T-helper 17 cell (primary cell): ENCODE data around the gene GRIK4. TPM values are rescaled to one million over a fixed set of nuclear protein-coding genes. Genes with fewer than 3 reads are reported as not detected.
"Not testable (repeated sequence)": the region's sequence is repeated elsewhere in the genome, so short reads cannot be mapped to it uniquely, and the experiment has no call there.

Source experiments
- ATAC-seq: fragments of 150-1000 bp; cut with Tn5 transposase; 2 replicates; pipeline ENCODE4 v1.10.0; 2021; ENCODE audit warnings: mild to moderate bottlenecking, moderate library complexity
- DNase-seq, 3 donors: peaks; one replicate each; pipeline versions ENCODE4 v3.0.0 to v3.0.0-alpha.2; 2020 to 2021
- H3K9me3 ChIP-seq: one replicate; pipeline ENCODE4 v1.7.0; 2013; ENCODE audit warnings: low read length, mild to moderate bottlenecking; ENCODE audit not compliant: control insufficient read depth, poor library complexity, severe bottlenecking
- H3K27ac Mint-ChIP-seq: one replicate; pipeline ENCODE4 v1.8.0; 2022; ENCODE audit warnings: mild to moderate bottlenecking, moderate library complexity, mixed read lengths
- H3K27me3 Mint-ChIP-seq: one replicate; pipeline ENCODE4 v1.8.0; 2022; ENCODE audit warnings: mixed read lengths
- H3K36me3 Mint-ChIP-seq: one replicate; pipeline ENCODE4 v1.8.0; 2022; ENCODE audit warnings: low read depth, mixed read lengths
- H3K4me1 Mint-ChIP-seq: one replicate; pipeline ENCODE4 v1.8.0; 2022; ENCODE audit warnings: mild to moderate bottlenecking, mixed read lengths
- H3K4me3 Mint-ChIP-seq: one replicate; pipeline ENCODE4 v1.8.0; 2022; ENCODE audit warnings: mild to moderate bottlenecking, moderate library complexity, mixed read lengths
- total RNA-seq, 4 donors: library from RNA in 2 of 4; stranded (reverse) in 2 of 4; gene quantifications; one replicate each; pipeline ENCODE4 v1.2.3 and lab custom pipeline; 2022 to 2026

The GRIK4 gene
- total RNA-seq, 2 donors from 2014 or later, result 0.05 to 0.10 TPM

DNA sequence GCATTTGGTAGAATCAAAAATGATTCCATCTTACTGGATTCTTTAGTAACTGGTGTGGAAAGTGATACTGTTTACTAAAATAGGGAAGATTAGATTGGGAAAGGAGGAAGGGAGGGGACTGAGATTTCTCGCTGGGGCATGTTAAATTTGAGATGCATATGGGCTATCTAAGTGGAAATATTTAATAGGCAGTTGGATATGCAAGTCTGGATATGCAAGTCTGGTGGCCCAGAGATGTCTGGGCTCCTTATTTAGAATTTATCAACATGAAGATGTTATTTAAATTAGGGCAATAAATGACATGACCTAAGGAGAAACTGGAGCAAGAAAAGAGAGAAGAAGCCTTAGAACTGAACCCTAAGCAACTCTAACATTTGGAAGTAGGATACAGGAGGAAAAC, 495.4 kb downstream of the GRIK4 start:
- H3K27me3 Mint-ChIP-seq, result peaks cover 31% of the 10 kb centered on the region
- no peaks in the 10 kb centered on the region for H3K9me3 ChIP-seq
- H3K4me1 Mint-ChIP-seq, result peaks cover 2% of the 10 kb centered on the region
- H3K27ac Mint-ChIP-seq, result no peak overlapping the region
- DNase-seq (no peak), ATAC-seq (no peak)
- H3K4me3 Mint-ChIP-seq, result no peak overlapping the region
- no peaks in the 10 kb centered on the region for H3K36me3 Mint-ChIP-seq

DNA sequence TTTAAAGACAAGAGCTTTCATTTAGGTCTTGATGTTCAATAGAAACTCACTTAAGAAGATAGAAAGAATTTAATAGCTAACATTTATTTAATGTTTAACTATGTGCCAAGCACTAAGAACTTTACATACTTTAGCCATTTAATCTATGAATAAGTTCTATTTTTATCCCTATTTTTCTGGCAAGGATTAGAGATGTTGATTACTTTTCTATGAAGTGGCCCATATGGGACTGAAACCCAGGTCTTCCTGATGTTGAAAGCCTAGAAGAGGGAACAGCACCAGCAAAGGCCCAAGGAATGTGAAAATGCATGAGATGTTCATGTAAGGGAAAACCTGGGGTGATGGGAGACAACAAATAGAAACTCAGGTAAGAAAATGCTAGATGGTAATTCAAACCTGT, 497.0 kb downstream of the GRIK4 start:
- Mint-ChIP-seq H3K4me3 (no peak overlapping the region), H3K36me3 (no peaks in the 10 kb centered on the region), H3K27ac (no peak overlapping the region), H3K27me3 (peaks cover 20% of the 10 kb centered on the region), H3K4me1 (no peaks in the 10 kb centered on the region)
- ATAC-seq (no peak), DNase-seq (no peak)
- H3K9me3 ChIP-seq, result no peaks in the 10 kb centered on the region

- DNase-seq (no peak), ATAC-seq (no peak)
- Mint-ChIP-seq H3K4me3 (no peak overlapping the region), H3K4me1 (no peaks in the 10 kb centered on the region), H3K36me3 (no peaks in the 10 kb centered on the region), H3K27me3 (peaks cover 6% of the 10 kb centered on the region), H3K27ac (no peak overlapping the region)
- H3K9me3 ChIP-seq, result no peaks in the 10 kb centered on the region
These were observed 500.5 kb downstream of the GRIK4 start for GRCh38 chr11:121012091-121012490.

- H3K36me3 Mint-ChIP-seq, result no peaks in the 10 kb centered on the region
- ATAC-seq, result no peak
- peaks cover 10% of the 10 kb centered on the region for H3K4me1 Mint-ChIP-seq
These were observed 507.2 kb downstream of the GRIK4 start for GRCh38 chr11:121018746-121019145.

DNA sequence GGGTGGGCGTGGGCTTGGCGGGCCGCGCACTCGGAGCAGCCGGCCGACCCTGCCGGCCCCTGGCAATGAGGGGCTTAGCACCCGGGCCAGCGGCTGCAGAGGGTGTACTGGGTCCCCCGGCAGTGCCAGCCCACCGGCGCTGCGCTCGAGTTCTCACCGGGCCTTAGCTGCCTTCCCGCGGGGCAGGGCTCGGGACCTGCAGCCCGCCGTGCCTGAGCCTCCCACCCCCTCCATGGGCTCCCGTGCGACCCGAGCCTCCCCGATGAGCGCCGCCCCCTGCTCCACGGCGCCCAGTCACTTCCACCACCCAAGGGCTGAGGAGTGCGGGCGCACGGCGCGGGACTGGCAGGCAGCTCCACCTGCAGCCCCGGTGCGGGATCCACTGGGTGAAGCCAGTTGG, 510.2 kb downstream of the GRIK4 start:
- H3K36me3 Mint-ChIP-seq, H3K27ac Mint-ChIP-seq, H3K4me3 Mint-ChIP-seq, DNase-seq, H3K9me3 ChIP-seq, ATAC-seq: not testable (repeated sequence)
- peaks cover 24% of the 10 kb centered on the region for H3K27me3 Mint-ChIP-seq
- H3K4me1 Mint-ChIP-seq, result peaks cover 28% of the 10 kb centered on the region

More at GRCh38 chr11:121018746-121019145, 507.2 kb downstream of the GRIK4 start:
- no peak overlapping the region for H3K4me3 Mint-ChIP-seq
- no peak for DNase-seq
- peaks cover 24% of the 10 kb centered on the region for H3K27me3 Mint-ChIP-seq
- H3K9me3 ChIP-seq, result no peaks in the 10 kb centered on the region
- H3K27ac Mint-ChIP-seq, result no peak overlapping the region

DNA sequence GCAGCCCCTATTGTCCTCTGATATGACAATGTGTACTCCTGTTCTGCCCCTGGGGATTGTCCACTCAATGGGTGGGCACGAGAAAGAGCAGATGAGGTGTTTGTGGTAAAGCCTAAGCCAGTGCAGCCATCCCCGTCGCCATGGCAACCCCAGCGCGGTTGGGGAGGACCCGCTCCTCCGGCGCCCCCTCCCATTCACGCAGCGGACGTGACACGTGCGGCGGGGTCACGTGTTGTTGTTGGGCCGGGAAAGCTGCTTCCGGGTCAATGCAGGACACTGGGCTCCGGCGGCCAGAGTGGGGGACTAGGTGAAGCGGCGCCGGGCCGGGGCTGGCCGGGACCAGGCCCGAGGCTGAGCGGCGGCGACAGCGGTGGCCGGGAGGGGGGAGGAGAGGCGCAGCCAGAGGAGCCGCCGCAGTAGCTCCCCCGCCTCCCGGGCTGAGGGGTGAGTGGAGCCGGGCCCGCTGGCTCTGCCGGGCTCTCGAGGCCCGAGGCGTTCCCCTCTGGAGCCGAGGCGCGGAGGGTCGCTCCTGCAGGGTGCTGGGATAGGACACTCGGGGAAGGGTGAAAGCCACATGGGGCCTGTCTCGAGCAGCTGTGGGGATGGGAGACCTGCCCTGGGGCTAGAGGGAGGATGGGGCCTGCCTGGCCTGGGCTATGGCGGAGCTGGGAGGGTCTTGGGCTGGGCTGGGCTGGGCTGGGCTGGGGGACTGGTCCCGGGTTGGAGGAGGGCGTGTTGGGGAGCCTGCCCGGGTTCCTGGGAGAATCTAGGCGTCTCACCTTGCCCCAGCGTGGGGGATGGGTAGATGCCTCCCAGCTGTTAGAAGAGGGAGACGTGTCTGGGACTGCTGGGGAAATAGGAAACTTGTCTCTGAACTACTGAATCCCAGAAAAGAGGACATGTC, 512.6 kb downstream of the GRIK4 start, which contains the start of gene TBCEL:
TSS of gene TBCEL (plus strand) at position 255 of the 904 bp plus-strand sequence. CDS start 21,589 bp downstream, outside the sequence.
- peak within 1 kb of the TSS; percentile 92 for H3K4me3 Mint-ChIP-seq
- ATAC-seq (peak; percentile 88), DNase-seq (peak; percentile 54 to 72 (median 57))
- no peaks in the 10 kb centered on the region for H3K36me3 Mint-ChIP-seq
- H3K9me3 ChIP-seq, result no peaks in the 10 kb centered on the region
- peak within 1 kb of the TSS; percentile 91 for H3K27ac Mint-ChIP-seq
- peaks cover 19% of the 10 kb centered on the region for H3K27me3 Mint-ChIP-seq
- H3K4me1 Mint-ChIP-seq, result peaks cover 38% of the 10 kb centered on the region

- peaks cover 43% of the 10 kb centered on the region for H3K4me1 Mint-ChIP-seq
- DNase-seq, result no peak
These were observed 513.4 kb downstream of the GRIK4 start for GRCh38 chr11:121024989-121025388.

GRCh38 chr11:121029153-121029552, 517.6 kb downstream of the GRIK4 start:
- Mint-ChIP-seq H3K4me3 (no peak overlapping the region), H3K27me3 (no peaks in the 10 kb centered on the region), H3K27ac (no peak overlapping the region), H3K4me1 (peaks cover 37% of the 10 kb centered on the region), H3K36me3 (peaks cover 2% of the 10 kb centered on the region)
- DNase-seq (no peak), ATAC-seq (no peak)
- no peaks in the 10 kb centered on the region for H3K9me3 ChIP-seq

More at GRCh38 chr11:121024989-121025388, 513.4 kb downstream of the GRIK4 start:
- no peaks in the 10 kb centered on the region for H3K9me3 ChIP-seq
- peak; percentile 25 for ATAC-seq
- Mint-ChIP-seq H3K4me3 (peak overlapping the region; percentile 92), H3K27ac (peak overlapping the region; percentile 91), H3K27me3 (peaks cover 19% of the 10 kb centered on the region), H3K36me3 (peaks cover 1% of the 10 kb centered on the region)

- Mint-ChIP-seq H3K4me1 (peaks cover 29% of the 10 kb centered on the region), H3K27ac (no peak overlapping the region), H3K4me3 (no peak overlapping the region), H3K27me3 (no peaks in the 10 kb centered on the region), H3K36me3 (peaks cover 2% of the 10 kb centered on the region)
- no peak for ATAC-seq
- no peaks in the 10 kb centered on the region for H3K9me3 ChIP-seq
- no peak for DNase-seq
These were observed 518.4 kb downstream of the GRIK4 start for GRCh38 chr11:121029813-121030445.

DNA sequence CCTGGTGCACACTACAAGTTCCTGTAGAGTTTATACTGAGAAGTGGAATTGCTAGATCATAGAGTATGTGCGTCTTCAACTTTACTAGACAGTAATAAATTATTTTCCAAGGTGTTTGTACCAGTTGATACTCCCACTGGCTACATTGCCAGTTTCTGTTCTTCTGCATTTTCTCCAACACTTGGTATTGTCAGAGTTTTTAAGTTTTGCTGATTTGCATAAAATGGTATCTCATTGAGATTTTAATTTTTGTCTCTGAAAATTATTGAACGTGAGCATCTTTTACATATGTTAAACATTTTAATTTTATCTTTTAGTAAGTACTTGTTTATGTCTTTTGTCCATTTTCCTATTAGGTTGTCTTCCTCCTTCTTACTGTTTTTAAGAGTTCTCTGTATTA, 519.6 kb downstream of the GRIK4 start:
- ATAC-seq (no peak), DNase-seq (no peak)
- Mint-ChIP-seq H3K4me1 (peaks cover 26% of the 10 kb centered on the region), H3K36me3 (peaks cover 2% of the 10 kb centered on the region), H3K27me3 (no peaks in the 10 kb centered on the region), H3K4me3 (no peak overlapping the region), H3K27ac (no peak overlapping the region)
- H3K9me3 ChIP-seq, result no peaks in the 10 kb centered on the region

- H3K27ac Mint-ChIP-seq, H3K4me3 Mint-ChIP-seq, H3K9me3 ChIP-seq: not testable (repeated sequence)
These were observed 520.1 kb downstream of the GRIK4 start for GRCh38 chr11:121031648-121032047.

DNA sequence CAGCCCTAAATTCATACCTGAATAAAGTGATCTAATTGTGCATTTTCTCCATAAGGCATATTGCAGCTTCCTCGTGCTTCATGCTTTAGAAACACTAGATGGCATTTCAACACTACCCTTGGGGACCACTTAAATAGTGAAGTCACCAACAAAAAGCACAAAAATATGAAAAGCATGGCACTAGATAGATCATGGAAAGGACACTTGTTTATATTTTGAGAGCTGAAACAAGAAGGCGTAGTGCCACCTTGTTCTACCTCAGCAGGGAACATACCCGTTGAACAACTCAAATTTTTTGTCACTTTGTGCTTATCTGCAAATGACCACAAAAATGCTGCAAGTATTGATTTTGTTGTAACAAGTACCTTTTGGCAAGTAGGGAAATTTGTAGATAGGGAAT, 521.0 kb downstream of the GRIK4 start:
- H3K9me3 ChIP-seq, result no peaks in the 10 kb centered on the region
- no peak overlapping the region for H3K4me3 Mint-ChIP-seq
- no peak for DNase-seq
- peaks cover 2% of the 10 kb centered on the region for H3K36me3 Mint-ChIP-seq
- no peak overlapping the region for H3K27ac Mint-ChIP-seq
- no peaks in the 10 kb centered on the region for H3K27me3 Mint-ChIP-seq
- no peak for ATAC-seq
- peaks cover 30% of the 10 kb centered on the region for H3K4me1 Mint-ChIP-seq

More at GRCh38 chr11:121031648-121032047, 520.1 kb downstream of the GRIK4 start:
- ATAC-seq, DNase-seq, H3K36me3 Mint-ChIP-seq, H3K27me3 Mint-ChIP-seq: not testable (repeated sequence)
- peaks cover 31% of the 10 kb centered on the region for H3K4me1 Mint-ChIP-seq

- DNase-seq (no peak), ATAC-seq (no peak)
- Mint-ChIP-seq H3K4me3 (no peak overlapping the region), H3K4me1 (peaks cover 28% of the 10 kb centered on the region), H3K36me3 (peaks cover 3% of the 10 kb centered on the region), H3K27me3 (no peaks in the 10 kb centered on the region), H3K27ac (peak overlapping the region; percentile 16)
- H3K9me3 ChIP-seq, result no peaks in the 10 kb centered on the region
These were observed 522.1 kb downstream of the GRIK4 start for GRCh38 chr11:121033635-121034034.
